OCI-LY3 (cell line): ENCODE data around the gene GCG.

Experiments
- EZH2phosphoT487 ChIP-seq: fragments of 200-600 bp; shearing (Covaris generic); IDR thresholded peaks from 2 replicates; pipeline ENCODE4 v1.6.1; 2018; ENCODE audit warnings: antibody characterized with exemption, mixed run types, low read depth
- TF ChIP-seq, protein P1 (sequence below): fragments of 200-600, 300-600 bp; sonication (generic); IDR thresholded peaks from 2 replicates; pipeline ENCODE4 v1.5.1; 2014; ENCODE audit warnings: antibody characterized with exemption, low read length, low read depth

DNA sequence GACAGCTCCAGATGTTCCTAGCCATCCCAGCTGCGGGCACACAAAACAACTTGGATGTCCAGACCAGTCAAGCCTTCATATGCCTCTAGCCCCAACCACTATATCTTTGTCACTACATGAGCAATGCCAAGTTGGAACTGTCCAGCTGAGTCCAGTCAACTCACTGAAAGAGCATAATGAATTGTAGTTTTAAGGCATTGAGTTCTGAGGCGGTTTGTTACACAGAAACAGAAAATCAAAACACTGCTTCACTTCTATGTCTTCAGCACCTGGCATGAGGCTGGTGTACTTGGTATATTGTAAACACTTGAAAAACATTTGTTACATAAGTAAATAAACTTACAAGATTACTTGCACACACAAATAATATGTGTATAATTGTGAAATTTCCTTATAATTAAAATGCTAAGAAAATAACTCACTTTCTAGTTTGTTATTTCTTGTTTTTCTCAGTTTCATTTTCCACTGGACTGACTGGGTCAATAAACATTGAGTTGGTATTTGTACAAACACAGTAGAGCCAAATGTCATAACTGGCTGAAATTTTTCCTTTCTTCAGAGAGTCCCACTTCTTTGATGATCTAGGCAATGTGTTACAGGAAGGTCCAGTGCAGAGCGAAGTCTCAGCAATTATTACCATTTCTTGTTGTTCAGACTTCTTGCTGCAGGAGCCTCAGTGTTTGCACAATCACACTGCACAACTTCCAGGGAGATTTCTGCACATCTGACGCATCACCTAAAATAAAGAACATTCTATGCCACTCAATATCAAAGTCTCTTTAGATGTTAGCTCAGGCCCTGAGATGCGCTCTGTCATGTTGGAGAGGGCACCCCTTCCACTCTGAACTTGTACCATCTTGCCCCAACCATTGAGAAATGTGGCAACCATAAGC, 39.8 kb downstream of the GCG start:
- TF ChIP-seq, protein P1, sequence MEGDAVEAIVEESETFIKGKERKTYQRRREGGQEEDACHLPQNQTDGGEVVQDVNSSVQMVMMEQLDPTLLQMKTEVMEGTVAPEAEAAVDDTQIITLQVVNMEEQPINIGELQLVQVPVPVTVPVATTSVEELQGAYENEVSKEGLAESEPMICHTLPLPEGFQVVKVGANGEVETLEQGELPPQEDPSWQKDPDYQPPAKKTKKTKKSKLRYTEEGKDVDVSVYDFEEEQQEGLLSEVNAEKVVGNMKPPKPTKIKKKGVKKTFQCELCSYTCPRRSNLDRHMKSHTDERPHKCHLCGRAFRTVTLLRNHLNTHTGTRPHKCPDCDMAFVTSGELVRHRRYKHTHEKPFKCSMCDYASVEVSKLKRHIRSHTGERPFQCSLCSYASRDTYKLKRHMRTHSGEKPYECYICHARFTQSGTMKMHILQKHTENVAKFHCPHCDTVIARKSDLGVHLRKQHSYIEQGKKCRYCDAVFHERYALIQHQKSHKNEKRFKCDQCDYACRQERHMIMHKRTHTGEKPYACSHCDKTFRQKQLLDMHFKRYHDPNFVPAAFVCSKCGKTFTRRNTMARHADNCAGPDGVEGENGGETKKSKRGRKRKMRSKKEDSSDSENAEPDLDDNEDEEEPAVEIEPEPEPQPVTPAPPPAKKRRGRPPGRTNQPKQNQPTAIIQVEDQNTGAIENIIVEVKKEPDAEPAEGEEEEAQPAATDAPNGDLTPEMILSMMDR: no peak
- TF ChIP-seq EZH2phosphoT487: no peak
